SK-N-SH (cell line): ENCODE data around the gene ENOX1. TPM values are rescaled to one million over a fixed set of nuclear protein-coding genes. Genes with fewer than 3 reads are reported as not detected.
A peak's percentile ranks its signal among the peaks of the same experiment; 100 is the strongest.

ENCODE experiments used
- CTCF ChIA-PET: fragments of 300-600, 350-600 bp; formaldehyde crosslinking; extraction: SDS; loops from one replicate; lab custom pipeline; 2021; lab: Yijun Ruan, JAX
- POLR2A ChIA-PET: fragments of 350-600 bp; sonication (Branson Sonifier 250); formaldehyde crosslinking; extraction: SDS; loops from one replicate; lab custom pipeline; 2020; ENCODE audit warnings: antibody characterized with exemption, inconsistent platforms; lab: Yijun Ruan, JAX
- DNase-seq: peaks from one replicate; pipeline ENCODE4 v3.0.0; 2012
- H2AFZ ChIP-seq: fragments of 200-600 bp; sonication (generic); 2 replicates; pipeline ENCODE4 v1.8.1; 2016; ENCODE audit warnings: antibody characterized with exemption, mild to moderate bottlenecking, low read depth
- H3F3A ChIP-seq: fragments of 200-600 bp; sonication (generic); replicated peaks from 2 replicates; pipeline ENCODE3; 2016; ENCODE audit warnings: antibody characterized with exemption, mild to moderate bottlenecking; ENCODE audit not compliant: insufficient read depth
- H3K27ac ChIP-seq, 2 experiments: fragments of 200-500 bp in 1 of 2; fragments of 200-600 bp in 1 of 2; sonication (Bioruptor generic) in 1 of 2; sonication (generic), shearing (Covaris generic) in 1 of 2; 2 replicates each; pipeline versions ENCODE4 v1.5.1 to v1.6.1; 2014 to 2016; ENCODE audit warnings: low read depth in 2 of 2, inconsistent platforms in 1 of 2, low read length in 1 of 2, mild to moderate bottlenecking in 1 of 2, mixed read lengths in 1 of 2
- H3K27me3 ChIP-seq: fragments of 200-600 bp; sonication (generic), shearing (Covaris generic); 2 replicates; pipeline ENCODE4 v1.6.1; 2016; ENCODE audit warnings: mixed run types; ENCODE audit not compliant: insufficient read depth
- H3K36me3 ChIP-seq, 2 experiments: fragments of 200-500 bp in 1 of 2; fragments of 200-600 bp in 1 of 2; sonication (Bioruptor generic) in 1 of 2; sonication (generic) in 1 of 2; replicated peaks in 1 of 2; 2 replicates each; pipeline versions ENCODE3 to v1.5.1; 2014 to 2016; ENCODE audit warnings: low read length in 1 of 2, mild to moderate bottlenecking in 1 of 2; ENCODE audit not compliant: insufficient read depth in 2 of 2, control insufficient read depth in 1 of 2
- H3K4me1 ChIP-seq, 2 experiments: fragments of 200-500 bp in 1 of 2; fragments of 200-600 bp in 1 of 2; sonication (Bioruptor generic) in 1 of 2; sonication (generic), shearing (Covaris generic) in 1 of 2; 2 replicates each; pipeline versions ENCODE4 v1.5.1 to v1.6.1; 2014 to 2016; ENCODE audit warnings: low read depth in 1 of 2, low read length in 1 of 2, mixed run types in 1 of 2; ENCODE audit not compliant: insufficient read depth in 2 of 2, control insufficient read depth in 1 of 2
- H3K4me2 ChIP-seq: fragments of 200-600 bp; sonication (generic), shearing (Covaris generic); 2 replicates; pipeline ENCODE4 v1.6.1; 2017; ENCODE audit warnings: mixed run types
- H3K4me3 ChIP-seq, 2 experiments: fragments of 200-500 bp in 1 of 2; fragments of 200-600 bp in 1 of 2; sonication (Bioruptor generic) in 1 of 2; sonication (generic), shearing (Covaris generic) in 1 of 2; 2 replicates each; pipeline versions ENCODE4 v1.5.1 to v1.8.1; 2014 to 2016; ENCODE audit warnings: low read depth in 2 of 2, inconsistent platforms in 1 of 2, low read length in 1 of 2, mild to moderate bottlenecking in 1 of 2, mixed read lengths in 1 of 2, moderate library complexity in 1 of 2
- H3K79me2 ChIP-seq: fragments of 200-600 bp; sonication (generic); 2 replicates; pipeline ENCODE4 v1.8.1; 2017; ENCODE audit warnings: mild to moderate bottlenecking; ENCODE audit not compliant: insufficient read depth
- H3K9ac ChIP-seq: fragments of 200-600 bp; sonication (generic); 2 replicates; pipeline ENCODE4 v1.6.1; 2017; ENCODE audit warnings: mixed run types
- H3K9me2 ChIP-seq: fragments of 200-600 bp; sonication (generic); 2 replicates; pipeline ENCODE4 v1.6.1; 2017; ENCODE audit warnings: mixed run types
- H3K9me3 ChIP-seq: fragments of 200-600 bp; sonication (generic); 2 replicates; pipeline ENCODE4 v1.6.1; 2017; ENCODE audit warnings: mixed run types, mild to moderate bottlenecking, moderate library complexity
- H4K20me1 ChIP-seq: fragments of 200-600 bp; sonication (generic); 2 replicates; pipeline ENCODE4 v1.6.1; 2017; ENCODE audit warnings: mild to moderate bottlenecking, mixed run types; ENCODE audit not compliant: insufficient read depth
- CHD2 ChIP-seq: fragments of 150-350 bp; IDR thresholded peaks from 2 replicates; pipeline ENCODE4 v1.6.1; 2018; ENCODE audit warnings: low read length; ENCODE audit not compliant: partially characterized antibody
- ELF1 ChIP-seq: IDR thresholded peaks from 2 replicates; pipeline ENCODE4 v1.4.0; 2012
- EZH2phosphoT487 ChIP-seq: fragments of 200-600 bp; sonication (generic); IDR thresholded peaks from 2 replicates; pipeline ENCODE4 v1.6.1; 2017; ENCODE audit warnings: low read depth, mixed run types, mild to moderate bottlenecking, antibody characterized with exemption, moderate library complexity, borderline replicate concordance
- FOXM1 ChIP-seq: IDR thresholded peaks from 2 replicates; pipeline ENCODE4 v1.4.0; 2012; ENCODE audit warnings: low read depth, mild to moderate bottlenecking
- IRF3 ChIP-seq: fragments of 150-350 bp; IDR thresholded peaks from 2 replicates; pipeline ENCODE4 v1.6.1; 2016; ENCODE audit warnings: mild to moderate bottlenecking, low read depth, low read length
- NFIC ChIP-seq: IDR thresholded peaks from 2 replicates; pipeline ENCODE4 v1.4.0; 2012; ENCODE audit warnings: borderline replicate concordance
- NRF1 ChIP-seq: IDR thresholded peaks from 2 replicates; pipeline ENCODE4 v1.6.1; 2012; ENCODE audit warnings: low read depth, mild to moderate bottlenecking, low read length
- RFX5 ChIP-seq: IDR thresholded peaks from 2 replicates; pipeline ENCODE4 v1.6.1; 2012; ENCODE audit warnings: mild to moderate bottlenecking, improper control_type of control experiment, low read length
- RXRA ChIP-seq: IDR thresholded peaks from 2 replicates; pipeline ENCODE4 v1.4.0; 2012; ENCODE audit warnings: low read depth, mild to moderate bottlenecking, borderline replicate concordance
- SIN3A ChIP-seq: IDR thresholded peaks from 2 replicates; pipeline ENCODE4 v1.6.1; 2012; ENCODE audit warnings: low read depth, mild to moderate bottlenecking, low read length, moderate library complexity, borderline replicate concordance
- TAF1 ChIP-seq: IDR thresholded peaks from 2 replicates; pipeline ENCODE4 v1.6.1; 2012; ENCODE audit warnings: low read depth, mild to moderate bottlenecking, low read length, moderate library complexity, borderline replicate concordance
- TCF12 ChIP-seq: IDR thresholded peaks from 2 replicates; pipeline ENCODE4 v1.4.0; 2012
- USF1 ChIP-seq: IDR thresholded peaks from 2 replicates; pipeline ENCODE4 v1.4.0; 2012; ENCODE audit warnings: low read depth, borderline replicate concordance
- YY1 ChIP-seq: IDR thresholded peaks from 2 replicates; pipeline ENCODE4 v1.4.0; 2012; ENCODE audit warnings: low read depth, mild to moderate bottlenecking
- ZBTB33 ChIP-seq: IDR thresholded peaks from 2 replicates; pipeline ENCODE4 v1.4.0; 2012; ENCODE audit warnings: low read depth, borderline replicate concordance
- WGBS: methylation state at CpG from one replicate; pipeline ENCODE4 v1.1.6; 2017; ENCODE audit warnings: low lambda C conversion rate; 5-methylcytosine and 5-hydroxymethylcytosine counted together
- polyA plus RNA-seq, 3 experiments: library from polyadenylated mRNA; depleted of rRNA; stranded (reverse); fragments of >200 nt; gene quantifications; 2 replicates each; pipeline ENCODE4 v1.2.3, GENCODE V29; 2012
- TF ChIP-seq, protein P1 (sequence below): fragments of 200-600 bp; sonication (generic); IDR thresholded peaks from 2 replicates; pipeline ENCODE4 v1.6.1; 2017; ENCODE audit warnings: antibody characterized with exemption, mild to moderate bottlenecking, moderate library complexity
- TF ChIP-seq, protein P2 (sequence below): fragments of 150-350 bp; IDR thresholded peaks from 2 replicates; pipeline ENCODE4 v1.6.1; 2017; ENCODE audit warnings: antibody characterized with exemption, low read length, low read depth, borderline replicate concordance
- TF ChIP-seq, protein P3 (sequence below): IDR thresholded peaks from 2 replicates; pipeline ENCODE4 v1.4.0; 2012; ENCODE audit warnings: low read depth

ENOX1 gene
- polyA plus RNA-seq, 1 of the 3 experiments (the other 2 are of a cell fraction), result 5.8 TPM

DNA sequence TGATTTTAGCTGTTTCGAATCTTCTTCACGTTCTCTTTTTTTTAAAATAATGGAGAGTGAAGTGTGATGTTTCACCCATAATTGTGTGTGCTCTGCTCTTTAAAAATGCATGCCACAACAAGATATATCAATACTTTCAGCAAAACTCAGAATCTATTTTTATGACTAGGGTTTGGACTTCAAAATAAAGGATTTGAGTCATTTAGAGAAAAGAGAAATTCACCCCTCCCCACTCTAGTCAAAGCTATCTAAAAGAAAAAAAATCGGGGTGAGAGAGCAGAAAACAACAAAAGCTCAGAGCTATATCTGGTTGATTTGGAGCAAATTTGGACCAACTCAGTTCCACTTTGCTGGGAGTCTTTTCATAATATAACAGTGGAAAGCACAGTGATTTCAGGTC lies 518.9 kb downstream of the ENOX1 start:
- peaks cover 0 to 29% of the 10 kb centered on the region in 2 experiments for H3K4me1 ChIP-seq
- peak overlapping the region; percentile 85 to 87 for H3K27ac ChIP-seq

More for the DNA sequence above, 518.9 kb downstream of the ENOX1 start:
- Histone ChIP-seq H3F3A (peaks cover 23% of the 10 kb centered on the region), H3K4me2 (0 out of 2 replicates have a peak overlapping the region, but pooled peaks have one; percentile 71), H3K4me3 (no peak overlapping the region), H3K36me3 (no peaks in the 10 kb centered on the region), H4K20me1 (no peaks in the 10 kb centered on the region), H3K79me2 (no peaks in the 10 kb centered on the region), H3K27me3 (no peaks in the 10 kb centered on the region), H2AFZ (no peak overlapping the region), H3K9ac (no peak overlapping the region; the same call in 1 of the 2 replicates), H3K9me3 (no peaks in the 10 kb centered on the region), H3K9me2 (no peaks in the 10 kb centered on the region)
- TF ChIP-seq IRF3 (no peak), TCF12 (no peak), RFX5 (no peak), NFIC (no peak), ZBTB33 (no peak), USF1 (no peak), CHD2 (no peak), EZH2phosphoT487 (no peak), TAF1 (no peak), ELF1 (no peak), SIN3A (no peak), YY1 (no peak), FOXM1 (no peak), RXRA (no peak), NRF1 (no peak)
- TF ChIP-seq, protein P1, sequence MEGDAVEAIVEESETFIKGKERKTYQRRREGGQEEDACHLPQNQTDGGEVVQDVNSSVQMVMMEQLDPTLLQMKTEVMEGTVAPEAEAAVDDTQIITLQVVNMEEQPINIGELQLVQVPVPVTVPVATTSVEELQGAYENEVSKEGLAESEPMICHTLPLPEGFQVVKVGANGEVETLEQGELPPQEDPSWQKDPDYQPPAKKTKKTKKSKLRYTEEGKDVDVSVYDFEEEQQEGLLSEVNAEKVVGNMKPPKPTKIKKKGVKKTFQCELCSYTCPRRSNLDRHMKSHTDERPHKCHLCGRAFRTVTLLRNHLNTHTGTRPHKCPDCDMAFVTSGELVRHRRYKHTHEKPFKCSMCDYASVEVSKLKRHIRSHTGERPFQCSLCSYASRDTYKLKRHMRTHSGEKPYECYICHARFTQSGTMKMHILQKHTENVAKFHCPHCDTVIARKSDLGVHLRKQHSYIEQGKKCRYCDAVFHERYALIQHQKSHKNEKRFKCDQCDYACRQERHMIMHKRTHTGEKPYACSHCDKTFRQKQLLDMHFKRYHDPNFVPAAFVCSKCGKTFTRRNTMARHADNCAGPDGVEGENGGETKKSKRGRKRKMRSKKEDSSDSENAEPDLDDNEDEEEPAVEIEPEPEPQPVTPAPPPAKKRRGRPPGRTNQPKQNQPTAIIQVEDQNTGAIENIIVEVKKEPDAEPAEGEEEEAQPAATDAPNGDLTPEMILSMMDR, result no peak
- TF ChIP-seq, protein P2, sequence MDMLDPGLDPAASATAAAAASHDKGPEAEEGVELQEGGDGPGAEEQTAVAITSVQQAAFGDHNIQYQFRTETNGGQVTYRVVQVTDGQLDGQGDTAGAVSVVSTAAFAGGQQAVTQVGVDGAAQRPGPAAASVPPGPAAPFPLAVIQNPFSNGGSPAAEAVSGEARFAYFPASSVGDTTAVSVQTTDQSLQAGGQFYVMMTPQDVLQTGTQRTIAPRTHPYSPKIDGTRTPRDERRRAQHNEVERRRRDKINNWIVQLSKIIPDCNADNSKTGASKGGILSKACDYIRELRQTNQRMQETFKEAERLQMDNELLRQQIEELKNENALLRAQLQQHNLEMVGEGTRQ, result no peak
- TF ChIP-seq, protein P3, sequence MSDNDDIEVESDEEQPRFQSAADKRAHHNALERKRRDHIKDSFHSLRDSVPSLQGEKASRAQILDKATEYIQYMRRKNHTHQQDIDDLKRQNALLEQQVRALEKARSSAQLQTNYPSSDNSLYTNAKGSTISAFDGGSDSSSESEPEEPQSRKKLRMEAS, result no peak
- ChIA-PET CTCF (interaction anchor here (1.4 kb wide), 1 partner anchor 182 kb away, joined by 4 read pairs; no protein-coding TSS in a partner anchor), POLR2A (no interaction called here)
- WGBS, result 83% methylated on average over 3 of the region's 3 CpGs
- DNase-seq, result no peak
